Measurements from ENCODE around the gene CAMTA1. TPM values are rescaled to one million over a fixed set of nuclear protein-coding genes. Genes with fewer than 3 reads are reported as not detected.
A peak's percentile ranks its signal among the peaks of the same experiment; 100 is the strongest.

CAMTA1 gene
- total RNA-seq, 1 experiment from 2014 or later = 82.2 TPM

DNA sequence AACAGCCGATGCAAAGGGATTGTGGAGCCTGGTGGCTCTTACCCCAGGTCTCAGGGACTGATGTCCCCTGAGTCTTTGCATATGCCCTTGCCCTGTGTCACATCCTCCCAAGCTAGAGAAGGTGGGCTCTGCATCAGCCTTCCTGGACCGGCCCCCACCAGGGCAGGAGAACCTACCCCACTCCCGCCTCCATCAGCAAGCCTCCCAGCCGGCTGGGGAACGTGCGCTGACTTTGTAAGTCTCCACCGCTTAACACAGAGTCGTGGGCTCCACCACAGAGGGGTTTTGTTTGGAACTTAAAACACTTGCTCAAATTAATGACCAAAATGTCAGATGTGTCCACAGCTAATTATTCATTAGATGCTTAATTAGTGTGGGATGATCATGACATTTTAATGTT is 730.6 kb downstream of the CAMTA1 start:
- Histone ChIP-seq H3K4me1 (ENCODE audit: control insufficient read depth, insufficient read depth, low read length) (no peaks in the 10 kb centered on the region), H3K4me3 (ENCODE audit: low read depth in 2 of 2, low read length in 2 of 2) (no peak overlapping the region), H3K27me3 (ENCODE audit: control insufficient read depth, insufficient read depth, low read length) (no peaks in the 10 kb centered on the region), H3K9me3 (ENCODE audit: control insufficient read depth, insufficient read depth, low read depth, low read length) (no peaks in the 10 kb centered on the region), H3K36me3 (ENCODE audit: control insufficient read depth, insufficient read depth, low read length) (no peaks in the 10 kb centered on the region), H3K27ac (ENCODE audit: low read length) (no peak overlapping the region)
- TF ChIP-seq POLR2AphosphoS5 (IDR thresholded peaks at IDR 0.05; ENCODE audit: low read depth, low read length) (no peak), SIN3A (IDR thresholded peaks at IDR 0.05; ENCODE audit: borderline replicate concordance, insufficient read depth, low read depth, low read length) (no peak), TCF7L2 (IDR thresholded peaks at IDR 0.05; ENCODE audit: low read depth, low read length) (no peak)
- TF ChIP-seq, protein P1, sequence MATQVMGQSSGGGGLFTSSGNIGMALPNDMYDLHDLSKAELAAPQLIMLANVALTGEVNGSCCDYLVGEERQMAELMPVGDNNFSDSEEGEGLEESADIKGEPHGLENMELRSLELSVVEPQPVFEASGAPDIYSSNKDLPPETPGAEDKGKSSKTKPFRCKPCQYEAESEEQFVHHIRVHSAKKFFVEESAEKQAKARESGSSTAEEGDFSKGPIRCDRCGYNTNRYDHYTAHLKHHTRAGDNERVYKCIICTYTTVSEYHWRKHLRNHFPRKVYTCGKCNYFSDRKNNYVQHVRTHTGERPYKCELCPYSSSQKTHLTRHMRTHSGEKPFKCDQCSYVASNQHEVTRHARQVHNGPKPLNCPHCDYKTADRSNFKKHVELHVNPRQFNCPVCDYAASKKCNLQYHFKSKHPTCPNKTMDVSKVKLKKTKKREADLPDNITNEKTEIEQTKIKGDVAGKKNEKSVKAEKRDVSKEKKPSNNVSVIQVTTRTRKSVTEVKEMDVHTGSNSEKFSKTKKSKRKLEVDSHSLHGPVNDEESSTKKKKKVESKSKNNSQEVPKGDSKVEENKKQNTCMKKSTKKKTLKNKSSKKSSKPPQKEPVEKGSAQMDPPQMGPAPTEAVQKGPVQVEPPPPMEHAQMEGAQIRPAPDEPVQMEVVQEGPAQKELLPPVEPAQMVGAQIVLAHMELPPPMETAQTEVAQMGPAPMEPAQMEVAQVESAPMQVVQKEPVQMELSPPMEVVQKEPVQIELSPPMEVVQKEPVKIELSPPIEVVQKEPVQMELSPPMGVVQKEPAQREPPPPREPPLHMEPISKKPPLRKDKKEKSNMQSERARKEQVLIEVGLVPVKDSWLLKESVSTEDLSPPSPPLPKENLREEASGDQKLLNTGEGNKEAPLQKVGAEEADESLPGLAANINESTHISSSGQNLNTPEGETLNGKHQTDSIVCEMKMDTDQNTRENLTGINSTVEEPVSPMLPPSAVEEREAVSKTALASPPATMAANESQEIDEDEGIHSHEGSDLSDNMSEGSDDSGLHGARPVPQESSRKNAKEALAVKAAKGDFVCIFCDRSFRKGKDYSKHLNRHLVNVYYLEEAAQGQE (IDR thresholded peaks at IDR 0.05; ENCODE audit: insufficient read depth in 1 of 2, low read depth in 2 of 2, low read length in 1 of 2) = no peak
- TF ChIP-seq, protein P2, sequence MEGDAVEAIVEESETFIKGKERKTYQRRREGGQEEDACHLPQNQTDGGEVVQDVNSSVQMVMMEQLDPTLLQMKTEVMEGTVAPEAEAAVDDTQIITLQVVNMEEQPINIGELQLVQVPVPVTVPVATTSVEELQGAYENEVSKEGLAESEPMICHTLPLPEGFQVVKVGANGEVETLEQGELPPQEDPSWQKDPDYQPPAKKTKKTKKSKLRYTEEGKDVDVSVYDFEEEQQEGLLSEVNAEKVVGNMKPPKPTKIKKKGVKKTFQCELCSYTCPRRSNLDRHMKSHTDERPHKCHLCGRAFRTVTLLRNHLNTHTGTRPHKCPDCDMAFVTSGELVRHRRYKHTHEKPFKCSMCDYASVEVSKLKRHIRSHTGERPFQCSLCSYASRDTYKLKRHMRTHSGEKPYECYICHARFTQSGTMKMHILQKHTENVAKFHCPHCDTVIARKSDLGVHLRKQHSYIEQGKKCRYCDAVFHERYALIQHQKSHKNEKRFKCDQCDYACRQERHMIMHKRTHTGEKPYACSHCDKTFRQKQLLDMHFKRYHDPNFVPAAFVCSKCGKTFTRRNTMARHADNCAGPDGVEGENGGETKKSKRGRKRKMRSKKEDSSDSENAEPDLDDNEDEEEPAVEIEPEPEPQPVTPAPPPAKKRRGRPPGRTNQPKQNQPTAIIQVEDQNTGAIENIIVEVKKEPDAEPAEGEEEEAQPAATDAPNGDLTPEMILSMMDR (IDR thresholded peaks at IDR 0.05) = no peak
- POLR2A ChIA-PET = no interaction called here
- DNase-seq (ENCODE audit: low read depth, low spot score) (no peak), ATAC-seq (no peak)
- in situ Hi-C loops (cut with HindIII; ENCODE audit: low pct_unique_long_range_greater_than_20kb, low sequenced_read_pairs) (no loop called here), intact Hi-C loops (cut with micrococcal nuclease; ENCODE audit: unreplicated experiment) (no loop called here)
- no TSS peak for BruUV-seq (replicated peaks)
- CTCF ChIA-PET = no interaction called here

DNA sequence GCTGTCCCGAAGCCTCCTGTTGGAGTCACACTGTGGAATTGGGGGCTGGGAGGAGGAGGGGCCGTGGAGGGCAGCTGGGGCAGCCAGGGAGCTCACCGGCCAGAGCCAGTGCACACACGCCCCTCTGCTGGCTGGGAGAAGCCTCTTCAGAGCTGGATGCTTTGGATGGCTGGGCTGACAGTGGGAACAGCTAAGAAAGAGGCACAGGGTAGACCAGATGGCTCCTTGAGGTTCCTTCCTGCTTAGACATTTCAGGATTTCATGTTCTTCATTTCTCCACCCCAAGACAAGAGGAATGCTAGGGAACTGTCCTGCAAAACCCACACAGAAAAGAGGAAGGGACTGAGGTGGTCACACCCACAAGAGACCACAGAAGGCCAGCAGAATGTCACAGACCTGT is 731.1 kb downstream of the CAMTA1 start:
- no peak for DNase-seq (ENCODE audit: low read depth, low spot score)
- ATAC-seq = peak; percentile 42; the same call in 1 of the 2 replicates
- TF ChIP-seq POLR2AphosphoS5 (IDR thresholded peaks at IDR 0.05; ENCODE audit: low read depth, low read length) = no peak
- TF ChIP-seq, protein P1 (IDR thresholded peaks at IDR 0.05; ENCODE audit: insufficient read depth in 1 of 2, low read depth in 2 of 2, low read length in 1 of 2) = no peak
- TF ChIP-seq TCF7L2 (IDR thresholded peaks at IDR 0.05; ENCODE audit: low read depth, low read length) = no peak
- TF ChIP-seq, protein P2 (IDR thresholded peaks at IDR 0.05) = no peak
- TF ChIP-seq SIN3A (IDR thresholded peaks at IDR 0.05; ENCODE audit: borderline replicate concordance, insufficient read depth, low read depth, low read length) = no peak
- ChIA-PET POLR2A (no interaction called here), CTCF (no interaction called here)
- Histone ChIP-seq H3K27me3 (ENCODE audit: control insufficient read depth, insufficient read depth, low read length) (no peaks in the 10 kb centered on the region), H3K9me3 (ENCODE audit: control insufficient read depth, insufficient read depth, low read depth, low read length) (no peaks in the 10 kb centered on the region), H3K36me3 (ENCODE audit: control insufficient read depth, insufficient read depth, low read length) (no peaks in the 10 kb centered on the region), H3K4me3 (ENCODE audit: low read depth in 2 of 2, low read length in 2 of 2) (no peak overlapping the region), H3K4me1 (ENCODE audit: control insufficient read depth, insufficient read depth, low read length) (no peaks in the 10 kb centered on the region), H3K27ac (ENCODE audit: low read length) (no peak overlapping the region)
- BruUV-seq (replicated peaks) = no TSS peak
- intact Hi-C loops (cut with micrococcal nuclease; ENCODE audit: unreplicated experiment) (no loop called here), in situ Hi-C loops (cut with HindIII; ENCODE audit: low pct_unique_long_range_greater_than_20kb, low sequenced_read_pairs) (no loop called here)
